ENCODE measurements around the gene MACROD2. TPM values are rescaled to one million over a fixed set of nuclear protein-coding genes. Genes with fewer than 3 reads are reported as not detected.

The MACROD2 gene
- polyA plus RNA-seq, 1 donor (not counting 4 experiments of a cell fraction or from before 2014, with no cell fraction given): 0.71 TPM

- Histone ChIP-seq H3K4me3 (ENCODE audit: control insufficient read depth in 2 of 3, extremely low read depth in 1 of 3, insufficient read depth in 2 of 3, low read depth in 1 of 3, low read length in 3 of 3) (no peak overlapping the region), H2AFZ (ENCODE audit: control insufficient read depth, low read length) (no peak overlapping the region), H3K4me2 (ENCODE audit: control insufficient read depth, extremely low read depth, insufficient read depth, low read depth, low read length) (no peak overlapping the region), H3K79me2 (ENCODE audit: control insufficient read depth, insufficient read depth, low read length) (no peaks in the 10 kb centered on the region), H3K27ac (ENCODE audit: control insufficient read depth, insufficient read depth, low read length) (no peak overlapping the region), H4K20me1 (ENCODE audit: control insufficient read depth, extremely low read depth, insufficient read depth, low read length) (no peaks in the 10 kb centered on the region), H3K9ac (ENCODE audit: control insufficient read depth, extremely low read depth, insufficient read depth, low read length) (no peak overlapping the region), H3K4me1 (ENCODE audit: control insufficient read depth, extremely low read depth, insufficient read depth, low read length) (no peaks in the 10 kb centered on the region), H3K27me3 (ENCODE audit: control insufficient read depth, extremely low read depth, insufficient read depth, low read length) (no peaks in the 10 kb centered on the region), H3K9me3 (ENCODE audit: control insufficient read depth, low read depth, low read length) (no peaks in the 10 kb centered on the region), H3K36me3 (ENCODE audit: control insufficient read depth in 2 of 2, extremely low read depth in 1 of 2, insufficient read depth in 2 of 2, low read length in 2 of 2) (no peaks in the 10 kb centered on the region), H3K9me1 (ENCODE audit: control insufficient read depth, extremely low read depth, insufficient read depth, low read length) (no peaks in the 10 kb centered on the region)
- dilution Hi-C loops (cut with MboI; ENCODE audit: extremely low pct_ligation_motif_present, low sequenced_read_pairs): no loop called here
- no peak for FAIRE-seq
- no peak for DNase-seq (ENCODE audit: low read depth, low spot score)
- TF ChIP-seq EZH2 (IDR thresholded peaks at IDR 0.05; ENCODE audit: low read length) (no peak), CTCF (optimal IDR thresholded peaks at IDR 0.05 in 1 of 3, IDR thresholded peaks at IDR 0.05 in 1 of 3, conservative IDR thresholded peaks at IDR 0.05 in 1 of 3; ENCODE audit: extremely low read depth in 1 of 3, insufficient read depth in 2 of 3, low read length in 3 of 3) (no peak)
Measured at GRCh38 chr20:14896569-14896968, 901.3 kb downstream of the MACROD2 start.

- Histone ChIP-seq H3K9ac (ENCODE audit: control insufficient read depth, extremely low read depth, insufficient read depth, low read length) (no peak overlapping the region), H3K9me3 (ENCODE audit: control insufficient read depth, low read depth, low read length) (no peaks in the 10 kb centered on the region), H3K27me3 (ENCODE audit: control insufficient read depth, extremely low read depth, insufficient read depth, low read length) (no peaks in the 10 kb centered on the region), H3K36me3 (ENCODE audit: control insufficient read depth in 2 of 2, extremely low read depth in 1 of 2, insufficient read depth in 2 of 2, low read length in 2 of 2) (no peaks in the 10 kb centered on the region), H3K4me3 (ENCODE audit: control insufficient read depth in 2 of 3, extremely low read depth in 1 of 3, insufficient read depth in 2 of 3, low read depth in 1 of 3, low read length in 3 of 3) (no peak overlapping the region), H3K27ac (ENCODE audit: control insufficient read depth, insufficient read depth, low read length) (no peak overlapping the region), H3K79me2 (ENCODE audit: control insufficient read depth, insufficient read depth, low read length) (no peaks in the 10 kb centered on the region), H3K4me1 (ENCODE audit: control insufficient read depth, extremely low read depth, insufficient read depth, low read length) (no peaks in the 10 kb centered on the region), H3K9me1 (ENCODE audit: control insufficient read depth, extremely low read depth, insufficient read depth, low read length) (no peaks in the 10 kb centered on the region), H4K20me1 (ENCODE audit: control insufficient read depth, extremely low read depth, insufficient read depth, low read length) (no peaks in the 10 kb centered on the region), H3K4me2 (ENCODE audit: control insufficient read depth, extremely low read depth, insufficient read depth, low read depth, low read length) (no peak overlapping the region), H2AFZ (ENCODE audit: control insufficient read depth, low read length) (no peak overlapping the region)
- dilution Hi-C loops (cut with MboI; ENCODE audit: extremely low pct_ligation_motif_present, low sequenced_read_pairs): no loop called here
- no peak for TF ChIP-seq CTCF (optimal IDR thresholded peaks at IDR 0.05 in 1 of 3, IDR thresholded peaks at IDR 0.05 in 1 of 3, conservative IDR thresholded peaks at IDR 0.05 in 1 of 3; ENCODE audit: extremely low read depth in 1 of 3, insufficient read depth in 2 of 3, low read length in 3 of 3)
- no peak for TF ChIP-seq EZH2 (IDR thresholded peaks at IDR 0.05; ENCODE audit: low read length)
- no peak for FAIRE-seq
- DNase-seq (ENCODE audit: low read depth, low spot score): no peak
Measured at GRCh38 chr20:14897608-14898007, 902.3 kb downstream of the MACROD2 start.
